Liver (tissue), 9 donors: ENCODE data around the gene TNFAIP8. TPM values are rescaled to one million over a fixed set of nuclear protein-coding genes. Genes with fewer than 3 reads are reported as not detected.
A peak's percentile ranks its signal among the peaks of the same experiment; 100 is the strongest.

Experiments
- DNase-seq: peaks from one replicate; pipeline ENCODE4 v3.0.0-alpha.2; 2017; ENCODE audit warnings: low spot score
- H3K27ac ChIP-seq, 2 donors: one replicate each; pipeline ENCODE4 v1.7.0; 2013; ENCODE audit warnings: inconsistent platforms in 2 of 2, low read length in 2 of 2, control low read depth in 1 of 2, low read depth in 1 of 2, mild to moderate bottlenecking in 1 of 2
- H3K27me3 ChIP-seq, 4 donors: one replicate each; pipeline versions ENCODE4 v1.6.1 to v1.7.0; 2013; ENCODE audit warnings: low read length in 3 of 4, inconsistent platforms in 1 of 4, mild to moderate bottlenecking in 1 of 4, moderate library complexity in 1 of 4; ENCODE audit not compliant: control insufficient read depth in 4 of 4, insufficient read depth in 4 of 4
- H3K36me3 ChIP-seq, 4 donors: one replicate each; pipeline versions ENCODE4 v1.6.1 to v1.7.0; 2013; ENCODE audit warnings: low read length in 3 of 4, mild to moderate bottlenecking in 3 of 4, low read depth in 1 of 4, moderate library complexity in 1 of 4; ENCODE audit not compliant: control insufficient read depth in 4 of 4, insufficient read depth in 3 of 4
- H3K4me1 ChIP-seq, 4 donors: one replicate each; pipeline versions ENCODE4 v1.6.1 to v1.7.0; 2013; ENCODE audit warnings: low read length in 3 of 4, mild to moderate bottlenecking in 3 of 4, moderate library complexity in 1 of 4; ENCODE audit not compliant: control insufficient read depth in 4 of 4, insufficient read depth in 4 of 4
- H3K4me3 ChIP-seq, 3 donors: one replicate each; pipeline versions ENCODE4 v1.6.1 to v1.7.0; 2013; ENCODE audit warnings: low read length in 3 of 3, control low read depth in 1 of 3, low read depth in 1 of 3, mild to moderate bottlenecking in 1 of 3
- H3K9ac ChIP-seq, 2 donors: one replicate each; pipeline ENCODE4 v1.7.0; 2013; ENCODE audit warnings: low read length in 2 of 2, mild to moderate bottlenecking in 2 of 2, moderate library complexity in 2 of 2, control low read depth in 1 of 2, low read depth in 1 of 2
- H3K9me3 ChIP-seq, 4 donors: one replicate each; pipeline versions ENCODE4 v1.6.1 to v1.7.0; 2013; ENCODE audit warnings: low read length in 3 of 4; ENCODE audit not compliant: control insufficient read depth in 4 of 4
- FOXA1 ChIP-seq: IDR thresholded peaks from 2 replicates; pipeline ENCODE4 v1.6.1; 2016; ENCODE audit warnings: antibody characterized with exemption
- FOXA2 ChIP-seq: IDR thresholded peaks from 2 replicates; pipeline ENCODE4 v1.6.1; 2016; ENCODE audit warnings: antibody characterized with exemption
- GABPA ChIP-seq, 2 donors: IDR thresholded peaks in 1 of 2; conservative IDR thresholded peaks in 1 of 2; 2 replicates each; pipeline ENCODE4 v1.6.1; 2016; ENCODE audit warnings: antibody characterized with exemption in 2 of 2, mild to moderate bottlenecking in 1 of 2, moderate library complexity in 1 of 2
- HNF4G ChIP-seq: IDR thresholded peaks from 2 replicates; pipeline ENCODE4 v1.6.1; 2016; ENCODE audit warnings: antibody characterized with exemption
- JUND ChIP-seq, 2 donors: IDR thresholded peaks; 2 replicates each; pipeline ENCODE4 v1.6.1; 2016; ENCODE audit warnings: antibody characterized with exemption in 2 of 2
- MAX ChIP-seq: IDR thresholded peaks from 2 replicates; pipeline ENCODE4 v1.6.1; 2016; ENCODE audit warnings: antibody characterized with exemption
- NR2F2 ChIP-seq: IDR thresholded peaks from 2 replicates; pipeline ENCODE4 v1.6.1; 2016; ENCODE audit warnings: antibody characterized with exemption
- RAD21 ChIP-seq, 2 donors: IDR thresholded peaks; 2 replicates each; pipeline ENCODE4 v1.6.1; 2016; ENCODE audit warnings: antibody characterized with exemption in 2 of 2, mild to moderate bottlenecking in 2 of 2
- RXRA ChIP-seq, 2 donors: IDR thresholded peaks; 2 replicates each; pipeline ENCODE4 v1.6.1; 2017 to 2018; ENCODE audit warnings: antibody characterized with exemption in 2 of 2, mild to moderate bottlenecking in 1 of 2
- TAF1 ChIP-seq: conservative IDR thresholded peaks from 2 replicates; pipeline ENCODE4 v1.6.1; 2016; ENCODE audit warnings: antibody characterized with exemption, mild to moderate bottlenecking
- YY1 ChIP-seq: IDR thresholded peaks from 2 replicates; pipeline ENCODE4 v1.6.1; 2016; ENCODE audit warnings: antibody characterized with exemption, mild to moderate bottlenecking
- ZBTB33 ChIP-seq: IDR thresholded peaks from 2 replicates; pipeline ENCODE4 v1.6.1; 2016; ENCODE audit warnings: antibody characterized with exemption
- WGBS: extraction: QIAGEN DNeasy Blood & Tissue Kit; methylation state at CpG from one replicate; pipeline ENCODE4 v1.1.7; 2013; 5-methylcytosine and 5-hydroxymethylcytosine counted together
- polyA plus RNA-seq, 2 donors: library from polyadenylated mRNA; stranded (reverse) in 1 of 2; unstranded in 1 of 2; fragments of 200-250 nt in 1 of 2; fragments of >200 nt in 1 of 2; fragmentation: Nextera tagmentation in 1 of 2; extraction: Ambion mirVana in 1 of 2; gene quantifications; one replicate each; pipeline versions ENCODE4 v1.2.1 to v1.2.3, GENCODE V29; 2013 to 2015
- total RNA-seq, 2 donors: library from RNA; depleted of rRNA; stranded (reverse); fragments of >200 nt; gene quantifications; one replicate each; pipeline ENCODE4 v1.2.3, GENCODE V29; 2014
- TF ChIP-seq, protein P1 (sequence below): IDR thresholded peaks from 2 replicates; pipeline ENCODE4 v1.6.1; 2016; ENCODE audit warnings: antibody characterized with exemption, mild to moderate bottlenecking
- TF ChIP-seq, protein P2 (sequence below): IDR thresholded peaks from 2 replicates; pipeline ENCODE4 v1.6.1; 2016; ENCODE audit warnings: antibody characterized with exemption
- TF ChIP-seq, protein P3 (sequence below): fragments of 150-350 bp; IDR thresholded peaks from 2 replicates; pipeline ENCODE4 v1.5.1; 2017; ENCODE audit warnings: improper control_type of control experiment, low read depth, low read length; ENCODE audit not compliant: missing input control
- donor health status: healthy.
- donor health status: healthy.
- donor health status: healthy.
- donor health status: healthy.
- donor health status: healthy.

Gene TNFAIP8
- total and polyA plus RNA-seq, 4 donors, result 2.6 to 28.6 (median 4.4) TPM

- TF ChIP-seq, protein P1, sequence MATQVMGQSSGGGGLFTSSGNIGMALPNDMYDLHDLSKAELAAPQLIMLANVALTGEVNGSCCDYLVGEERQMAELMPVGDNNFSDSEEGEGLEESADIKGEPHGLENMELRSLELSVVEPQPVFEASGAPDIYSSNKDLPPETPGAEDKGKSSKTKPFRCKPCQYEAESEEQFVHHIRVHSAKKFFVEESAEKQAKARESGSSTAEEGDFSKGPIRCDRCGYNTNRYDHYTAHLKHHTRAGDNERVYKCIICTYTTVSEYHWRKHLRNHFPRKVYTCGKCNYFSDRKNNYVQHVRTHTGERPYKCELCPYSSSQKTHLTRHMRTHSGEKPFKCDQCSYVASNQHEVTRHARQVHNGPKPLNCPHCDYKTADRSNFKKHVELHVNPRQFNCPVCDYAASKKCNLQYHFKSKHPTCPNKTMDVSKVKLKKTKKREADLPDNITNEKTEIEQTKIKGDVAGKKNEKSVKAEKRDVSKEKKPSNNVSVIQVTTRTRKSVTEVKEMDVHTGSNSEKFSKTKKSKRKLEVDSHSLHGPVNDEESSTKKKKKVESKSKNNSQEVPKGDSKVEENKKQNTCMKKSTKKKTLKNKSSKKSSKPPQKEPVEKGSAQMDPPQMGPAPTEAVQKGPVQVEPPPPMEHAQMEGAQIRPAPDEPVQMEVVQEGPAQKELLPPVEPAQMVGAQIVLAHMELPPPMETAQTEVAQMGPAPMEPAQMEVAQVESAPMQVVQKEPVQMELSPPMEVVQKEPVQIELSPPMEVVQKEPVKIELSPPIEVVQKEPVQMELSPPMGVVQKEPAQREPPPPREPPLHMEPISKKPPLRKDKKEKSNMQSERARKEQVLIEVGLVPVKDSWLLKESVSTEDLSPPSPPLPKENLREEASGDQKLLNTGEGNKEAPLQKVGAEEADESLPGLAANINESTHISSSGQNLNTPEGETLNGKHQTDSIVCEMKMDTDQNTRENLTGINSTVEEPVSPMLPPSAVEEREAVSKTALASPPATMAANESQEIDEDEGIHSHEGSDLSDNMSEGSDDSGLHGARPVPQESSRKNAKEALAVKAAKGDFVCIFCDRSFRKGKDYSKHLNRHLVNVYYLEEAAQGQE, result no peak
- TF ChIP-seq FOXA1 (no peak), TAF1 (no peak), RAD21 (IDR thresholded peaks at IDR 0.05) (no peak), RXRA (IDR thresholded peaks at IDR 0.05) (no peak), FOXA2 (no peak), ZBTB33 (no peak)
- TF ChIP-seq, protein P2, sequence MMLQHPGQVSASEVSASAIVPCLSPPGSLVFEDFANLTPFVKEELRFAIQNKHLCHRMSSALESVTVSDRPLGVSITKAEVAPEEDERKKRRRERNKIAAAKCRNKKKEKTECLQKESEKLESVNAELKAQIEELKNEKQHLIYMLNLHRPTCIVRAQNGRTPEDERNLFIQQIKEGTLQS, result no peak
- TF ChIP-seq, protein P3, sequence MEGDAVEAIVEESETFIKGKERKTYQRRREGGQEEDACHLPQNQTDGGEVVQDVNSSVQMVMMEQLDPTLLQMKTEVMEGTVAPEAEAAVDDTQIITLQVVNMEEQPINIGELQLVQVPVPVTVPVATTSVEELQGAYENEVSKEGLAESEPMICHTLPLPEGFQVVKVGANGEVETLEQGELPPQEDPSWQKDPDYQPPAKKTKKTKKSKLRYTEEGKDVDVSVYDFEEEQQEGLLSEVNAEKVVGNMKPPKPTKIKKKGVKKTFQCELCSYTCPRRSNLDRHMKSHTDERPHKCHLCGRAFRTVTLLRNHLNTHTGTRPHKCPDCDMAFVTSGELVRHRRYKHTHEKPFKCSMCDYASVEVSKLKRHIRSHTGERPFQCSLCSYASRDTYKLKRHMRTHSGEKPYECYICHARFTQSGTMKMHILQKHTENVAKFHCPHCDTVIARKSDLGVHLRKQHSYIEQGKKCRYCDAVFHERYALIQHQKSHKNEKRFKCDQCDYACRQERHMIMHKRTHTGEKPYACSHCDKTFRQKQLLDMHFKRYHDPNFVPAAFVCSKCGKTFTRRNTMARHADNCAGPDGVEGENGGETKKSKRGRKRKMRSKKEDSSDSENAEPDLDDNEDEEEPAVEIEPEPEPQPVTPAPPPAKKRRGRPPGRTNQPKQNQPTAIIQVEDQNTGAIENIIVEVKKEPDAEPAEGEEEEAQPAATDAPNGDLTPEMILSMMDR, result no peak
- Histone ChIP-seq H3K36me3 (no peaks in the 10 kb centered on the region), H3K27ac (peak overlapping the region; percentile 77 to 79), H3K27me3 (no peaks in the 10 kb centered on the region), H3K4me1 (peaks cover 0 to 5% (median 1%) of the 10 kb centered on the region in 4 donors), H3K4me3 (peak overlapping the region; percentile 56 to 86 (median 76)), H3K9ac (peak overlapping the region; percentile 78 to 84), H3K9me3 (no peaks in the 10 kb centered on the region)
- no peak for DNase-seq
- 16% methylated on average over 4 of the region's 4 CpGs for WGBS
Measured at GRCh38 chr5:119356612-119357188, 881 bp downstream of the TNFAIP8 start.

DNA sequence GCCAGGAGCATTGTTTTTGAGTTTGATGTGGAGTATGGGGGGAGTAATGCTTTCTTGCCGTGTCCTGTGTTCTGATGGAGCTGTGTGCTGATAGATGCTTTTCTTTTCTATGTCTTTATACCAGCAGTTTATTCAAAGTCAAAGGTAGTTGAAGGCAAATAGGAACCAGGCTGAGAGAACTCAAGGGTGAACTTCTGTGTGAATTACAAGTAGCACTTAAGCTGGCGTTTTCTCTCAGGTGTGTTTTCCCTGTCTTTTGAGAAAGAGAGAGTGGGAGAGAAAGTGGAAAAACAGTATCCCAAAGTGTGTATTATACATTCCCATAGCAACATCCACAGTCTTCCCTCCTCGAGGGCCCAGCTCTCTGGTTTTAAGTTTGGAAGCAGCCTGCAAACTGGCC, 1.5 kb downstream of the TNFAIP8 start:
- Histone ChIP-seq H3K4me3 (peak overlapping the region in 2 of 3 donors; percentile 9 to 56), H3K9ac (peak overlapping the region in 1 of 2 donors; percentile 3), H3K4me1 (peaks cover 0 to 5% (median 1%) of the 10 kb centered on the region in 4 donors), H3K27ac (no peak overlapping the region), H3K36me3 (no peaks in the 10 kb centered on the region), H3K27me3 (no peaks in the 10 kb centered on the region), H3K9me3 (no peaks in the 10 kb centered on the region)
- no peak for DNase-seq
- 71% methylated on average over 3 of the region's 3 CpGs for WGBS
- TF ChIP-seq RAD21 (IDR thresholded peaks at IDR 0.05), result no peak
- no peak for TF ChIP-seq FOXA1
- no peak for TF ChIP-seq GABPA (IDR thresholded peaks at IDR 0.05 in 1 of 2, conservative IDR thresholded peaks at IDR 0.05 in 1 of 2)
- TF ChIP-seq MAX, result no peak
- TF ChIP-seq ZBTB33, result no peak
- TF ChIP-seq RXRA (IDR thresholded peaks at IDR 0.05), result no peak
- TF ChIP-seq, protein P1, result no peak
- no peak for TF ChIP-seq TAF1
- no peak for TF ChIP-seq YY1
- no peak for TF ChIP-seq HNF4G
- TF ChIP-seq JUND (IDR thresholded peaks at IDR 0.05), result no peak
- TF ChIP-seq FOXA2, result no peak
- TF ChIP-seq NR2F2, result no peak
